ENCODE data around the gene ADARB1.

ADARB1 gene

DNA sequence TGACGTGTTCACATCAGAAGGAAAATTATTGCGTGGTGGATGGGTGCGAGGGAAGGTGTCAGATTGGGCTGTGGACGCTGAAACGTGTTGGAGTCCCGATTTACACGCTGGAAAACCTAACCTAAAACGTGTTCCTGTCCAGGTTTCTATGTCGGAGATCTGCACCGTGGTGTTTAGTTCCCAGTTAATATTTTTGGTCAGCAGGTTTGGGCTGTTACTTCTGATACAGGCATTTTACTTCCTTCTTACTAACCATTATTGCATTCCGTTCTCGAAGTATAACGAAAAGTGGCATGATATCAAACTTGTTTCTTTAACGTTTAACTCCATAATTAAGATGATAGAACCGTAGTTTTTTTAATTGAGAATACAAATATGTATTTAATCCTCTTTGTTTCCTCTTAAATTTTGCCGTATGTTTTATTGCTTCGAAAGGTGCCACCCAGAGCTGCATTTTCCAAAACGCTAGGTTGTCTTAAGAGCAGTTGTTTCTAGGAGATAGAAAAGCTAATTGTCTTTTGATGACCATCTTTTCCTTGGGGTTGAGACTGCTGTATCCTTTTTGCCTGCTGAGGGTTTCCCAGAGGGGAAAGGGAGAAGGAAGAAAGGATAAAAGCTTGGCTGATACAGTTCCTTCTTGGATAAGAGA is 1.3 kb downstream of the ADARB1 start:
- DNase-seq (ENCODE audit: low read depth): no peak

DNA sequence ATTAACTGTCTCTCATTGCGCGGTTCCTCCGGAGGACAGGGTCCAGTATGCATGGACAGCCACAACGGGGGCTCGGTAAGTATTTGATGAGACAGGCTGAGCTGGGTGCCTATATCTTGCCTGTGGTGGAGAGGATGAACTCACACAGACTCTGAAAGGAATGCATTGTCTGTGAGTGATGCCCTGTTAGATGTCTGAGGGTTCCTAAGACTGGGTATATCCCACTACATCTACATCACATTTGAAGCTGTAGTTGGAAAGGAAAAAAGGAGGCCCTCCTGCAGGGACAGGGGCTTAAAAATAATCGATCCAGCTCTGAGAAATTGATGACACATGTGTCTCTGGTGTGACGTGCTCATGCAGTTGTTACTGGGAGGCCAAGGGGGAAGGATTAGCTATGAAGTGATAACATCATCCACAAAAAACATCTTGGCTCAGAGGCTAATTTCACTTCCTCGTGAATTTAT is 1.9 kb downstream of the ADARB1 start:
- no peak for DNase-seq (ENCODE audit: low read depth)

DNA sequence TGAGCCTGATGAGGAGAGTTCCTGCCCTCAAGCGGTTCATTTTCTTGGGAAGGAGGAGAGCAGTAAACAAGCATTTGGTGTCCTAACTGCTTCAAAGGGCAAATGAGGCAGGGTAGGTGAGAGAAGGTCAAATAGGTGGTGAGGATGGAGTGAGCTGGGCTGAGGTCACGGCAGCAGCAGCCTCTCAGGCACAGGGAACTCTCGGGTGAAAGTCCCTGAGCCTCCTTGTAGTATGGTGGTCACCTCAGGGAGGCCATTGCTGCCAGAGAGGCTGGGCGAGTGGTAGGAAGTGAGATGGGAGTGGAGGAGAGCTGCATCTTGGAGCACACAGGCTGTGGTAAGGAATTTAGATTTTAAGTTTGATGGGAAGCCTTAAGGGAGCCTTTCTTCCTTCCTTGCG is 4.0 kb downstream of the ADARB1 start:
- no peak for DNase-seq (ENCODE audit: low read depth)

DNA sequence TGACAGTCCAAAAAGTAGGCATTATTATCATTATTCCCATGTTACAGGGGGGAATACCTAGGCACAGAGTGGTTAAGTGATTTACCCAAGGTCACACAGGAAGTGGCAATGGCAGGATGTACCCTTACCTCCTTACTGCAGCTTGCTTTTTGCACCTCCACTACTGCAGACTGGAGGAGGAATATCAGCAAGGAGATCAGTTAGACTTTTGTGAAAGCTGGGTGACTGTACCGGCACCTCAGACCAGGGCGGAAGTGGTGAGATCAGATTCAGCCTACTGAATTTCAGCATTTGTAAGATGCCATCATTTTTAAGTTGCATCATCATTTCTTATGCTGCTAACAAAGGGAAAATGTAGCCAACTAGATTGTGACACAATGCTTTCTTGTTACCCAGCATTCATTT is 4.5 kb downstream of the ADARB1 start:
- peak; percentile 47 for DNase-seq (ENCODE audit: low read depth)

DNA sequence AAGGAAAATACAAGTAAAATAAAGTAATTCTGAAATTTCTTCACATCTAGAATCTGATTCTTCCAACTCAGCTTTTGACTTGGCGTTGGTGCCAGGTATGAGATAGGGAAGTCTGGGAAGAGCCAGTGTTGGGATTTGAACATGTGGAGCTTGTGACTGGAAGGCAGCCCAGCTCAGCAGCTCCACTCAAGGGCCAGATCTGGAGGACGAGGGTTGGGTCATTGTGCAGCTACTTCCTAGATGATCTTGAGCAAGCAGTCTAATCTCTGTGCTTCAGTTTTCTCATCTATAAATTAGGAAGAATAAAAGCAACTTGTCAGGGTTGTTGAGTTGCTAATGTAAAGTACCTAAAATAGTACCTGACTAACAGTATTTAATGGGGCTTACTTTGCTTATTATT is 5.0 kb downstream of the ADARB1 start:
- no peak for DNase-seq (ENCODE audit: low read depth)

DNA sequence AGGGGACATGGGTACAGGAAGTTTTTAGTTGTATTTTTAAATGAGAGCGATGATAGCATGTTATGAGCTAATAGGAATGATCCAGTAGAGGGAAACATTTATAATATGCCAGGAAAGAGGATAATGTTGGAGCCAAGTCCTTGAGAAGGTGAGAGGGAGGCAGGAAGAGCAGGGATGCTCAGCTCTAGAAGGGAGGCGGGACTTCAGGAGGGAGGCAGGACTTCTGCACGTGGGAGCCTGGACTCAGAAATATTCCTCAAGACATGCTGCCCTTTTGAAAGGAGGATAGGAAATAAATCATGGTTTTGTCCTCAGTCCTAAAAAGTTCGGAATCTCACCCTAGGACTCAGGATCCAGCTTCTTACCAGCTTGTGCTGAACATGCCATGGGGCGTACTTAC is 5.9 kb downstream of the ADARB1 start:
- DNase-seq (ENCODE audit: low read depth): no peak

DNA sequence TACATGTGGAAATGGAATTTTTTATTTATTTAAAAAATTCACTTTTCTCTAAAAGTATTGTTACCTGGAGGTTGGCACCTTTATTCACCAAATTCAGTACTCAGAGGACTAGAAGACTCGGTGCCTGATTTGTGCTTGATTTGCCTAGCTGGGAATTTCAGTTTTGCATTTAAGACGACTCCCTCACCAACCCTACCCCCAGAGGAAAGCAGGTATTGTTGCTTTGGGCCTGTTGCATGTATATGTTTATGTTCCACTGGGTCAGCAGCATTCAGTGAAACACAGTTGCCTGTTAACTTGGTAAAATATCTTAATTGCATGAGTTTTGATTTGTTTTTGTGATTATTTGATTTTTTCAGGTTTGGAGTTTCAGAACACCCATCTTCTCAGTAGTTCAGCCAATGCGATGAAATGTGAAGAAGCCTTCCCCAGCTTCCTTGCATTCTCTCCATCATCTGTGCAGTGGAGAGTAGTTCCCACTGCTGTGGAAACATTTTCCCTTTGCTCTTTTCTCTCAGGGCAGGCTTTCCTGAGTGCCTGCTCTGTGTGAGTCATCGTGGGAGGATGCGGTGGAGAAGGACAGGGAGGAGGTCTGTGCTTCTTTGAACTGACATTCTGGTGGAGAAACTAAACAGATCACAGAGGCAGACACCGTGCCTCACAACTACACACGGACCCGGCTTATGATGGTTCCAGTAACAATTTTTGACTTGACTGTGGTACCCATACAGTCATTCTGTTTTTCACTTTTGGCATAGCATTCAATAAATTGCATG is 6.4 kb downstream of the ADARB1 start:
- no peak for DNase-seq (ENCODE audit: low read depth)

DNA sequence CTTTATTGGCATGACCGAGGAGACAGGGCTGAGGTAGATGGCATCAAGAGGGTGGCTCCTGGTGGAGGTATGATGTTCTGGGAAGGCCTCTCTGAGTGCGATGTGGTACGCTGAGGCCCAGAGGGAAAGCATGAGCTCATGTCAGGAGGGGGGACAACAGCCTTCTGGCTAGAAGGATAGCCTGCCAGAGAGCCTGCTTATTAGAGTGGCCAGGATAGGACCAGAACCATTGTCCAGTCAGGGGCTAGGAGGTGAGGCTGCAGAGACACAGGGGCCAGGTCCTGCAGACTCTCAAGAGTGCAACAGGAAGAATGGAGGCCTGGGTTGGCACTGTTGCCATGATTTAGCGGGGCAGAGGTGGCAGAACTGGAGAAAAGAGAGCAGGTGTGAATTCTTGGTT is 7.3 kb downstream of the ADARB1 start:
- DNase-seq (ENCODE audit: low read depth): no peak

DNA sequence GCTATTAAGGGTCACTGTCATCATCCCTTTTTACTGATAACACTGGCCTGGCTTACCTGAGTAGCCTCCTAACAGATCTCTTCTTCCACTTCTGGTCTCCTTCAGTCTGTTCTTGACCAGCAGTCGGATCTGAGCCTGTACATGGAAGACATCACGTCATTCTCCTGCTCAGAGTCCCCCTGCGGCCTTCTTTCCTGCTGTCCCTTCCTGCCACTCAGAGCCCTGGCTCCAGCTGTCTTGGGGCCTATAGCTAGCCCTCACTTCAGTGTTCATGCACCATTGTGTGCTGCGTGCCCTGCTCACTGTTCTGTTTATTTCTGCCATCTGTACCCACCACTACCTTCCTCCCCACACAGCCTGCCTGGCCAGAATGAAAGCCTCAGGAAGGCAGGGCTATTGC is 8.4 kb downstream of the ADARB1 start:
- DNase-seq (ENCODE audit: low read depth): no peak

DNA sequence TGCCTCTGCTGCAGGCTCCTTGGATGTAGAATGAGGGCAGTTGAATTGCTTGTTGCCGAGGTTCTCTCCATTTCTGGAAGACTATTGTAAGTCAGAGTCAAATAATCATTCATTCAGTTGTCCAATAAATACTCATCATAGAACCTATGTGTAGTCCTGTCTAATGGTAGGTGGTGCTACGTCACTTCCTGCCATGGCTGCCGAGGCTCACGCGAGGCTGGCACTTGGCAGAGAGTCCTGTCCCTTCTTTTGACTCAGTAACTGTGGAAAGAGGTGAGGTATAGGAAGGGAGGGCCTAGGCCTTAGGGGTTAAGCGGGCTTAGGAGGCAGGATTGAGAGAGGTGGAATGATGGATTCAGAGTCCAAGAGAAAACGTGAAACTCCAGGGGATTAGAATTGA is 9.7 kb downstream of the ADARB1 start:
- DNase-seq (ENCODE audit: low read depth): no peak

DNA sequence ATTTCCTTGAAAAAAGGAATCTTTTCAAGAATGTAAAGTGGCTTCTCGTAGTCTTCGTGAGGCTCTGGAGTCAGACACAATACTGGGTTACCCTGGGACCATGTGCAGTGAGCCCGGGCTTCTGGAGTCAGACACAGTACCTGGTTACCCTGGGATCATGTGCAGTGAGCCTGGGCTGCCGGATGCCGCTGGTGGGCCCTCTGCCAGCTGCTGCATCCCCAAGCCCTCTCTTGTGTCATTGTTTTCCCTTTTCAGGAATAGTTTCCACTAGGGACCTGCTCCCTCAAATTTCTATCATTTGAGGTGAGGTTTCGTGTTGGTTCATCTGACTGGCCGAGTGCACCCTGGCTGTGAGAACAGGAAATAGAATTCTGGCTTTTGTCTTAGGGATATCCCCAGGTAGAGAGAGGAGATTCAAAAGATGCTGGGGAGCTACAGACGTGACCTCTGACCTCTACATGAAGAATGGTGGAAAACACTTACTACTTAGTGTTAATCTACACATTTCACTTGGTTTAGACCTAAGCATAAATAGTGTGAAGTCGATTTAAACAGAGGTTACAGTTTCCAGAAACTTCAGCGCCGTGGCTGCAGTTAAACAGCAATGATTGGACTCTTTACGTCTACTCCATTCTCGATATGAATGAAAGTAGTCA is 10.6 kb downstream of the ADARB1 start:
- no peak for DNase-seq (ENCODE audit: low read depth)

DNA sequence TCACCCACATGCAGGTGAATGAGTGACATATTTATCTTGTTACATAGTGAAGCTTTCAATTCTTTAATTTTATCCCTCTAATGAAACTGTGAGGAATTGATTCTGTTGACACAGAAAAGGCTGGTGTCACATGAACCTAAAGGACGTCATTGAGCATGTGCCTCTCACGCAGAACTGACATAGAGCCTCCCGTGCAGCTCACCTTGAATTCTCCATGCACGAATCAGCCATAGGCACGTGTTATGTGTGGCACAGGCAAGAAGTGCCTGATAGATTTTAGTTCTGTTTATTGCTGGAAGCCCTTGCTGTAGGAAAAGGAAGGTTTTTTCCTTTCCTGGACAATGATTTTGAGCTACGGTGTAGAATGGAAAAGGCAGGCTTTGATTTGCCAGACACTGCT is 11.3 kb downstream of the ADARB1 start:
- DNase-seq (ENCODE audit: low read depth): no peak

DNA sequence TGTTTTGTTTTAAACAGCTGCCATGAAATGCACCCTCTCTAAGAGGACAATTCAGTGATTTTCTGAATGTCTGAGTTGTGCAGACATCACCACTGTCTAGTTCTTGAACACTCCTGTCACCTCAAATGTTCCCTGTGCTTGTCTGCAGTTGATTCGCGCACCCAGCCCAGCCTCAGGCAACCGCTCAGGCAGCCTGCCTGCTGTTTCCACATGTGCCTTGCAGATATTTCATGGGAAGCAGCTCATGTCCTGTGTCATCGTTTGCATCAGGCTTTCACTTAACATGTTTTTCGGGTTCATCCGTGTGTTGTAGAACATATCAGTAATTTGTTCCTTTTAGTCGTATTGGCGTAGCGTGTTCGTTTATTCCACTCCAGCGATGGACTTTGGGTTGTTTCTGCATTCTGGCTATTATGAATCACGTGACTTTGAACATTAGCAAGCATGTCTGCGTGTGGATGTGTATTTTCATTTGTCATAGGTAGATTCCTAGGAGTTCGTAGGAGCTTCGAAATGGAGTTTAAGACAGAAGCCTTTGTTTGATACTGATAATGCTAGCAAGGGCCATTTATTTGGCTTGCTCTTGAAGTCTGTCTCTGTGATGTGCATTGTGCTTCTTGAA is 12.1 kb downstream of the ADARB1 start:
- DNase-seq (ENCODE audit: low read depth): no peak

DNA sequence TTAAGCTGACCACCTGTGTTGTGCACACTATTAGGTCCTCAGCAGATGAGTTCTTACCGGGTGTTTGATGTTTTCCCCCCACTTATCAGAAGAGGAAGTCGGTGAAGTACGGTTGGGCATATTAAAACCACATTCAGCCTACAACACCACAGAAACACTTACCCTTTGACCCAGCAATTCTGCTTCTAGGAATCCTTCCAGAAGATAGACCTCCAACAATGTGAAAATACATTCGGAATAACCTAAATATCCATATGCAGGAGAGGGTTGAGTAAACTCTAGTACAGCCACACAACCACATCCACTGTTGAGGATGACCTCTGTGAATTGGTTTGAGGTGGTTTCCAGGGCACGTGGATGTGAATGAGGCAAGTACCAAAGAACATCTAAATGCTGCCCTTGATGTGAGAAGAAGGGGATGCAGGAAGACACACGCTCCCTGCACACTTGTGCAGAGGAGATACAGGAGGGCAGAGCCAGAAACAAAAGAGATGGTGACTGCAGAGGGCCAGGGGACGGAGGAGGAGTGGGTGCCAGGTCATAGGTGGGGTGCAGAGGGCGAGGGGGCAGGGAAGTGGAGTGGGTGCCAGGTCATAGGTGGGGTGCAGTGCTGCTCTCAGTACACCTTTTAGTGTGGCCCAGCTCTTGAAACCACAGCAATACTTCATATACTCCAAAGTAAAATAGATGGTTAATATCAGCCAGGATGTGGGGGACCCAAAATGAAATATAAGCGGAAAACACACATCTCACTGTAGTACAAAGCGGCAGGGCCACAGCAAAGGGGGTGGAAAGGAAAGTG is 12.8 kb downstream of the ADARB1 start:
- no peak for DNase-seq (ENCODE audit: low read depth)

DNA sequence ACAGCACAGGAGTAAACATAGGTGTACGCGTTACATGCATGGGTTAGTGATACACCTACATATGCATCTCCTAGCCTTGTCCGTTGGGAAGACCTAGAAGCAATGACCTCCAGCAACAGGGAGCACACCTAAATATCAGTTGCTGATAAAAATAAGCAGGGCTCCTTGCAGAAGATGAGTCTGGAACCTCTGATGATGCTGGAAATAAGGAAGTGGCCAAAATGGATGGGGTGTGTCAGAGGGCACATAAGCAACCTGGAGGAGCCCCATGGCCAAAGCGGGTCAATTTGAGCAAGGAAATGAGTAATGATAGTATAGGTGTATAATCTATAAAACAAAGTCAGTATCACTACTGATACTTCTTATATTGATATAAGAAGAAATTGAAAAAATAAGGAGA is 13.7 kb downstream of the ADARB1 start:
- no peak for DNase-seq (ENCODE audit: low read depth)

DNA sequence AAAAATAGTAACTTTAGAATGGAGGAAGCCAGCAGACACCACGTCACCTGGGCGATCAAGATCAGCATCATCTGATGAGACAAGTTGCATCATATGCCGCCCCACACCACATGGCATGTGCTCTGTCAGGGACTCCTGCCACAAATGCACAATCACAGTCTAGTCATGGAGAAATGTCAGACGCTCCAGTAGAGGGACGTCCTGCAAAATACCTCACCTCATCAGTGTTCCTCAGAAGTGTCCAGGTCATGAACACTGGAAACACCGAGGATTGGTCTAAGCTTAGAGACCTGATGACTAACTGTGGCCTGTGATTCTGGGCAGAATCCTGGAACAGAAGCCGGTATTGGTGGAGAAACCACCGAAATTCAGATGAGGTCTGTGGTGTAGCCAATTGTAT is 14.3 kb downstream of the ADARB1 start:
- DNase-seq (ENCODE audit: low read depth): no peak

DNA sequence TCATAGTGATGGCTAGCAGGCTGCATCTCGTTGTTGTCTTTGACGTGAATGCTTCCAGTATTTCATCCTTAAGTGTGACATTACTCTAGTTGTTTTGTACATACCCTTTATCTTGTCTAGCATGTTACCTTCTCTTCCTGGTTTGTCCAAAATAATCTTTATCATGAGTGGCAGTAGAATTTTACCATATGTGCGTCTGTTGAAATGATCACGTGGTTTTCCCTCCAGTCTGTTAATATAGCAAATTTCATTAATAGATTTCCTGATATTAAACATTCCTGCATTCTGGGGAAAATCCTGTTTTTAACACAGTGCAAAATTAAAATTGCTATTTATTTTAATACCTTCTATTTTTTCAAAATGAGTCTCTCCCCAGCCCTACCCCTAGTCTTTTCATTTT is 15.6 kb downstream of the ADARB1 start:
- no peak for DNase-seq (ENCODE audit: low read depth)

DNA sequence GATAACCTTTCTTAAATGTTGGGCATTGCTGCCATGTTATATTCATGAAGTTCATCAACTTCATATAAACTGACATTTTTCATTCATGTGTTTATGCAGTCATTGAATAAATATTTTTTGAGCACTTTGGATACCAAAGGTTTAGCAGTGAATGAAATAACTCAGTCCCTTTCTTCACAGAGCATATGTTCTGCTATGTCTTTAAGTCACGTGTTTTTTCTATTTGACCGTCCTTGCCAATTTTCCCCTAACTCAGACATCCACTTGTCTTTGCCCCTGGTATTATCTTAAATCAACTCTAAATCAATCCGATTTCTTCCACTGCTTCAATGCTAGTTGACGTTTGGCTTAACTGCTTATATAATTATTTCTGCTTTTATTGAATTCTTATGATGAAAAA is 16.6 kb downstream of the ADARB1 start:
- DNase-seq (ENCODE audit: low read depth): no peak

DNA sequence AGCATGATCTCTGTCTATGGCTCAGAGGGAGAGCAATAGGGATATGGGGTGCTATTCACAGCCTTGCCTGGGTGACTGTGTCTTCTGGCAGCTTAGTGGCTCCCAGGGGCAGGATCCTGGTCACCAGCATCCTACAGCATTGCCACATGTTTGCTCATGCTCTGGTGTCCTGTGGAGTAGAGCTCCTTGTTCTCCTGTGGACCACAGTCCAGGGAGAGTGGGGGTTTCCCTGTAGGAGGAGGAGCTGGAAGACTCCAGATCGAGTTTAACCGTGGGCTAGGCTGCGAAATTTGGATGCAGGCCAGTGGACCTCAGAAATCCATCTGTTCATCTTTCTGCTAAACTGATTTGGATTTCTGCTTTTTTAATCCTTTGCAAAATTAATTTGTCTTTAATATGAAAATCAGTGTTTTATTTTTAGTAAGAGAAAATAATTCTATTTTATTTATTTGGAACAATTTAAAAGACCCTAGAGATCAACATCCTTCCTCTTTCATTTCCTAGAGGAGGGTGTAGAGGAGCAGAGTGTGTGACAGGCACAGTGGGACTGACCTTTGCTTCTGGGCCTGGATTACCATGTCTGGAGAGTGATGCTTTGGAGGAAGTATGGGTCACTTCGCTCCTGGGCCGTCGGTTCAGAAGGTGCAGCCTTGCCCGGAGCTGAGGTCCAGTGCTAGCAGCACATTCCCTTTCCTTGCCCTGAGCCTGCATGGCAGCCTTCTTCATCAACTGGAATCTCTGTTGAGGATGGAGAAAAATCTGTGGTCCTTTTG is 17.4 kb downstream of the ADARB1 start:
- no peak for DNase-seq (ENCODE audit: low read depth)

DNA sequence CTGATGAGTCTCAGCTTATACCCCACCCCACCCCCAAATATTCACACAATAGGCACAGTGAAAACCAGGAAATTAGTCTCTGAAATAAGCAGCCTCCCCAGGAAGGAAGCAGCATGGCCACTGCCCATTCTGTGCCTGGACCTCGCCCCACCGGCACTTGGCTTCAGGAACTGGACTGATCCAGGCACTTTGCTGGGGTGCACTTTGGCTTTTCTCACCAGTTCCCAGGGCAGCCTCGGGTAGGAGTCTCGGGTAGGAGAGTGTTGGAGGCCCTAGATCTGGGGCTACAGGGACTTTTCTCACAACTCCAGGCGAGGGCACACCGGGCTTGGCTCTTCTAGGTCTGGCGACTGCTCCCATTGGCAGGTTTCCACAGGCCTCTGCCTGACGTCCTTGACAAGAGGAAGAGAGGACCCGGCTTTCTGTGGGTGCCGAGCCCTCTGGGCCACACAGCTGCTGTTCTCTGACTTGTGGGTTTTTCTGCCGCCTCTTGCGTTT is 18.7 kb downstream of the ADARB1 start:
- DNase-seq (ENCODE audit: low read depth): no peak

DNA sequence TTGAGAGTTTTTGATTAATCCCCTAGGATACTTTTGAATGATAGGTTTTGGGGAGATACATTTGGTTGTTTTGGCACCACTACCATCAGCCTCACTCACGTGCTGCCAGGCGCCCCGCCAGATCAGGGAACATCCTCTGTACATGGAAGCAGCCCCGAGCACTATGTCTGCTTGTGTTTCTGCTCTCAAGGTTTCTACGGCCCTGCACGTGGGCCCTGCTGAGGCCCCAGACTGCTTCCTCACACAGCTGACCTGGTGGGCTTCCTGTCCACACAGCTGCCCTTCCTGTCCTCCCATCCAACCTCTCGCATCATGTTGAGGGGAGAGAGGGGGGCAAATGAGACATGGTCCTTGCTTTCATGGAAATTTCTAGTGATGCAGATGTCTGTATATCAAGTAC is 20.0 kb downstream of the ADARB1 start:
- DNase-seq (ENCODE audit: low read depth): no peak
